ENCODE results near the gene IRGQ.

The IRGQ gene

GRCh38 chr19:43534816-43535761, 60.8 kb downstream of the IRGQ start:
- H3K27ac Mint-ChIP-seq, result peak overlapping the region in 2 of 3 experiments; percentile 27 to 69
- H3K4me1 Mint-ChIP-seq, result peaks cover 10% of the 10 kb centered on the region
- TF ChIP-seq CTCF (IDR thresholded peaks at IDR 0.05; ENCODE audit: unreplicated experiment in 3 of 3), result peak; percentile 37 to 49 (median 45)
- peaks cover 40% of the 10 kb centered on the region for H3K36me3 Mint-ChIP-seq (ENCODE audit: low read depth)
- H3K4me3 Mint-ChIP-seq, result peak overlapping the region; percentile 61 to 92 (median 77)
- H3K9me3 Mint-ChIP-seq, result peaks cover 10% of the 10 kb centered on the region
- H3K27me3 Mint-ChIP-seq (ENCODE audit: low read depth), result no peaks in the 10 kb centered on the region
